IMR-90 (cell line): ENCODE results near the gene INPP5A. TPM values are rescaled to one million over a fixed set of nuclear protein-coding genes. Genes with fewer than 3 reads are reported as not detected.
A peak's percentile ranks its signal among the peaks of the same experiment; 100 is the strongest.

Source experiments
- ATAC-seq: fragments of 200-7000 bp; cut with Tn5 transposase; 2 replicates; pipeline ENCODE4 v1.9.1; 2020; ENCODE audit warnings: low read depth, mild to moderate bottlenecking, moderate library complexity
- BruUV-seq: library from RNA; stranded (reverse); fragments of 400-500 nt; replicated peaks from 2 replicates; lab custom pipeline; 2021; lab: Mats Ljungman, UMichigan
- CTCF ChIA-PET: fragments of 300-600 bp; formaldehyde crosslinking; extraction: SDS; loops from one replicate; lab custom pipeline; 2021; ENCODE audit warnings: antibody characterized with exemption; lab: Yijun Ruan, JAX
- POLR2A ChIA-PET: fragments of 300-600 bp; sonication (Branson Sonifier 250); formaldehyde crosslinking; loops from one replicate; lab custom pipeline; 2022; ENCODE audit warnings: antibody characterized with exemption; ENCODE audit not compliant: unreplicated experiment; lab: Charles Lee
- DNase-seq: peaks from one replicate; pipeline ENCODE4 v3.0.0; 2013
- H2AFZ ChIP-seq: replicated peaks from 2 replicates; pipeline ENCODE3; 2013; ENCODE audit warnings: low read length, mild to moderate bottlenecking; ENCODE audit not compliant: poor library complexity
- H2AK5ac ChIP-seq: 2 replicates; pipeline ENCODE4 v1.6.1; 2013; ENCODE audit warnings: low read depth, low read length, inconsistent platforms
- H2AK9ac ChIP-seq: replicated peaks from 2 replicates; pipeline ENCODE3; 2013; ENCODE audit warnings: mild to moderate bottlenecking, low read depth, low read length, moderate library complexity; ENCODE audit not compliant: poor library complexity
- H2BK120ac ChIP-seq: 2 replicates; pipeline ENCODE4 v1.6.1; 2013; ENCODE audit warnings: low read depth, low read length, inconsistent platforms
- H2BK15ac ChIP-seq: 3 replicates; pipeline ENCODE4 v1.6.1; 2013; ENCODE audit warnings: low read depth, low read length, inconsistent platforms
- H2BK20ac ChIP-seq: 2 replicates; pipeline ENCODE4 v1.6.1; 2013; ENCODE audit warnings: low read depth, mild to moderate bottlenecking, inconsistent platforms, low read length, moderate library complexity
- H2BK5ac ChIP-seq: 2 replicates; pipeline ENCODE4 v1.6.1; 2013; ENCODE audit warnings: mild to moderate bottlenecking, low read depth, low read length, inconsistent platforms; ENCODE audit not compliant: poor library complexity, severe bottlenecking
- H3K14ac ChIP-seq: replicated peaks from 2 replicates; pipeline ENCODE4 v1.6.1; 2013; ENCODE audit warnings: low read depth, low read length, inconsistent platforms
- H3K18ac ChIP-seq: 2 replicates; pipeline ENCODE4 v1.6.1; 2013; ENCODE audit warnings: low read depth, low read length, control low read depth
- H3K23ac ChIP-seq: 2 replicates; pipeline ENCODE4 v1.6.1; 2013; ENCODE audit warnings: low read depth, low read length, inconsistent platforms
- H3K27ac ChIP-seq: 2 replicates; pipeline ENCODE4 v1.5.1; 2013; ENCODE audit warnings: mild to moderate bottlenecking, control low read depth, low read length; ENCODE audit not compliant: insufficient read depth
- H3K27me3 ChIP-seq: 2 replicates; pipeline ENCODE4 v1.6.1; 2013; ENCODE audit warnings: low read length; ENCODE audit not compliant: control insufficient read depth, insufficient read depth
- H3K36me3 ChIP-seq: 2 replicates; pipeline ENCODE4 v1.6.1; 2013; ENCODE audit warnings: low read length, mixed read lengths; ENCODE audit not compliant: control insufficient read depth, insufficient read depth
- H3K4ac ChIP-seq: 2 replicates; pipeline ENCODE4 v1.6.1; 2013; ENCODE audit warnings: low read depth, low read length, inconsistent platforms
- H3K4me1 ChIP-seq: 2 replicates; pipeline ENCODE4 v1.6.1; 2013; ENCODE audit warnings: low read length, mixed read lengths; ENCODE audit not compliant: control insufficient read depth, insufficient read depth
- H3K4me2 ChIP-seq: 2 replicates; pipeline ENCODE4 v1.6.1; 2013; ENCODE audit warnings: low read depth, mild to moderate bottlenecking, control low read depth, low read length, moderate library complexity
- H3K4me3 ChIP-seq: 2 replicates; pipeline ENCODE4 v1.5.1; 2013; ENCODE audit warnings: low read depth, mild to moderate bottlenecking, control low read depth, low read length, moderate library complexity; ENCODE audit not compliant: insufficient read depth
- H3K56ac ChIP-seq: 2 replicates; pipeline ENCODE4 v1.6.1; 2013; ENCODE audit warnings: low read length, inconsistent platforms; ENCODE audit not compliant: insufficient read depth; ENCODE audit errors: extremely low read depth
- H3K79me1 ChIP-seq, 2 experiments: 2 replicates each; pipeline ENCODE4 v1.6.1; 2013; ENCODE audit warnings: low read length in 2 of 2, inconsistent platforms in 1 of 2, low read depth in 1 of 2
- H3K9ac ChIP-seq: 2 replicates; pipeline ENCODE4 v1.6.1; 2013; ENCODE audit warnings: low read depth, low read length, control low read depth
- H3K9me1 ChIP-seq: 2 replicates; pipeline ENCODE4 v1.6.1; 2013; ENCODE audit warnings: low read length, inconsistent platforms; ENCODE audit not compliant: insufficient read depth
- H3K9me3 ChIP-seq: 2 replicates; pipeline ENCODE4 v1.6.1; 2013; ENCODE audit warnings: low read length; ENCODE audit not compliant: control insufficient read depth, insufficient read depth
- H4K20me1 ChIP-seq: 2 replicates; pipeline ENCODE4 v1.6.1; 2013; ENCODE audit warnings: low read length, inconsistent platforms; ENCODE audit not compliant: insufficient read depth
- H4K5ac ChIP-seq: 2 replicates; pipeline ENCODE4 v1.6.1; 2013; ENCODE audit warnings: mild to moderate bottlenecking, low read depth, low read length, control low read depth
- H4K8ac ChIP-seq, 2 experiments: 2 replicates each; pipeline ENCODE4 v1.6.1; 2013; ENCODE audit warnings: low read depth in 2 of 2, low read length in 2 of 2, control low read depth in 1 of 2, inconsistent platforms in 1 of 2
- H4K91ac ChIP-seq: 2 replicates; pipeline ENCODE4 v1.6.1; 2013; ENCODE audit warnings: low read depth, low read length, inconsistent platforms; ENCODE audit not compliant: insufficient read depth
- NFE2L2 ChIP-seq: fragments of 150-350 bp; IDR thresholded peaks from 2 replicates; pipeline ENCODE4 v1.6.1; 2016; ENCODE audit warnings: low read depth, mild to moderate bottlenecking, low read length
- RFX5 ChIP-seq: IDR thresholded peaks from 2 replicates; pipeline ENCODE4 v1.8.0; 2012; ENCODE audit warnings: low read depth, mild to moderate bottlenecking, low read length, moderate library complexity
- WGBS, 2 experiments: methylation state at CpG; one replicate each; pipeline versions ENCODE4 v1.1.5 to v1.1.7; 2013; ENCODE audit warnings: missing lambda C conversion rate in 2 of 2; ENCODE audit not compliant: insufficient read length in 1 of 2; ENCODE audit errors: extremely low coverage in 2 of 2; 5-methylcytosine and 5-hydroxymethylcytosine counted together
- dilution Hi-C: fragments of 300-500 bp; cut with HindIII; formaldehyde crosslinking; loops from one replicate; pipeline ENCODE4 v1.14.3; 2018; ENCODE audit warnings: low sequenced_read_pairs; ENCODE audit not compliant: unreplicated experiment
- in situ Hi-C: fragments of 300-500 bp; cut with MboI; formaldehyde crosslinking; loops from 3 replicates; pipeline ENCODE4 v1.14.3; 2019; ENCODE audit warnings: low sequenced_read_pairs, inconsistent platforms, mixed read lengths
- intact Hi-C: fragments of 100-400 bp; cut with micrococcal nuclease; formaldehyde crosslinking; loops from 2 replicates; pipeline ENCODE4 v1.10.0; 2022
- polyA plus RNA-seq, 3 experiments: library from polyadenylated mRNA; depleted of rRNA; stranded (reverse); fragments of >200 nt; gene quantifications; 2 replicates each; pipeline ENCODE4 v1.2.3, GENCODE V29; 2012; ENCODE audit warnings: low replicate concordance in 1 of 3
- total RNA-seq: library from RNA; depleted of rRNA; stranded (reverse); fragments of >200 nt; gene quantifications from 2 replicates; pipeline ENCODE4 v1.2.3, GENCODE V29; 2012

The INPP5A gene
- total and polyA plus RNA-seq, 2 of the 4 experiments (the other 2 are of a cell fraction): 21.4 to 36.7 TPM

GRCh38 chr10:132526676-132527075, 10.9 kb upstream of the INPP5A start:
- in situ Hi-C loops: no loop called here
- Histone ChIP-seq H3K27ac (no peak overlapping the region), H3K4me1 (peaks cover 10% of the 10 kb centered on the region; the same call in 1 of the 2 replicates), H3K18ac (no peak overlapping the region), H4K5ac (no peak overlapping the region), H3K23ac (no peak overlapping the region), H2AK9ac (no peak overlapping the region), H4K20me1 (no peaks in the 10 kb centered on the region), H3K56ac (no peak overlapping the region), H2AK5ac (no peak overlapping the region), H3K14ac (no peak overlapping the region), H3K27me3 (no peaks in the 10 kb centered on the region), H3K9me3 (no peaks in the 10 kb centered on the region), H2BK15ac (no peak overlapping the region), H3K79me1 (no peaks in the 10 kb centered on the region; a peak in 1 of 4 replicates), H3K4ac (no peak overlapping the region), H2AFZ (no peak overlapping the region), H3K4me3 (no peak overlapping the region), H2BK20ac (no peak overlapping the region), H4K91ac (no peak overlapping the region), H3K36me3 (no peaks in the 10 kb centered on the region), H3K9me1 (0 out of 2 replicates have a peak, but pooled peaks cover 3% of the 10 kb centered on the region), H3K9ac (no peak overlapping the region), H2BK120ac (no peak overlapping the region), H4K8ac (no peak overlapping the region), H2BK5ac (no peak overlapping the region), H3K4me2 (no peak overlapping the region)
- ChIA-PET POLR2A (interaction anchor here (0.6 kb wide), 1 partner anchor 10 kb away, joined by 3 read pairs; no protein-coding TSS in a partner anchor), CTCF (no interaction called here)
- DNase-seq (peak; percentile 72), ATAC-seq (peak; percentile 35)
- intact Hi-C loops: no loop called here
- BruUV-seq: no TSS peak
- dilution Hi-C loops: no loop called here
- WGBS, 2 experiments: 49% methylated on average over 2 of the region's 16 CpGs; no CpG with 5 or more reads in 1 of the 2 experiments
- peak; percentile 10; the same call in 1 of the 2 replicates for TF ChIP-seq NFE2L2
- TF ChIP-seq RFX5: no peak
